ENCODE data around the gene CTNNA3.

- TF ChIP-seq CTCF (IDR thresholded peaks at IDR 0.05; ENCODE audit: insufficient read depth, low read length, poor library complexity, severe bottlenecking) (no peak), EZH2phosphoT487 (conservative IDR thresholded peaks at IDR 0.05; ENCODE audit: low read length) (no peak)
Observed at GRCh38 chr10:66189271-66189670, 1506.7 kb downstream of the CTNNA3 start.
